Liver (tissue), 9 donors: ENCODE measurements around the gene AMPH. TPM values are rescaled to one million over a fixed set of nuclear protein-coding genes. Genes with fewer than 3 reads are reported as not detected.

Experiments used
- DNase-seq: peaks from one replicate; pipeline ENCODE4 v3.0.0-alpha.2; 2017; ENCODE audit warnings: low spot score
- H3K27ac ChIP-seq, 2 donors: one replicate each; pipeline ENCODE4 v1.7.0; 2013; ENCODE audit warnings: inconsistent platforms in 2 of 2, low read length in 2 of 2, control low read depth in 1 of 2, low read depth in 1 of 2, mild to moderate bottlenecking in 1 of 2
- H3K27me3 ChIP-seq, 4 donors: one replicate each; pipeline versions ENCODE4 v1.6.1 to v1.7.0; 2013; ENCODE audit warnings: low read length in 3 of 4, inconsistent platforms in 1 of 4, mild to moderate bottlenecking in 1 of 4, moderate library complexity in 1 of 4; ENCODE audit not compliant: control insufficient read depth in 4 of 4, insufficient read depth in 4 of 4
- H3K36me3 ChIP-seq, 4 donors: one replicate each; pipeline versions ENCODE4 v1.6.1 to v1.7.0; 2013; ENCODE audit warnings: low read length in 3 of 4, mild to moderate bottlenecking in 3 of 4, low read depth in 1 of 4, moderate library complexity in 1 of 4; ENCODE audit not compliant: control insufficient read depth in 4 of 4, insufficient read depth in 3 of 4
- H3K4me1 ChIP-seq, 4 donors: one replicate each; pipeline versions ENCODE4 v1.6.1 to v1.7.0; 2013; ENCODE audit warnings: low read length in 3 of 4, mild to moderate bottlenecking in 3 of 4, moderate library complexity in 1 of 4; ENCODE audit not compliant: control insufficient read depth in 4 of 4, insufficient read depth in 4 of 4
- H3K4me3 ChIP-seq, 3 donors: one replicate each; pipeline versions ENCODE4 v1.6.1 to v1.7.0; 2013; ENCODE audit warnings: low read length in 3 of 3, control low read depth in 1 of 3, low read depth in 1 of 3, mild to moderate bottlenecking in 1 of 3
- H3K9ac ChIP-seq, 2 donors: one replicate each; pipeline ENCODE4 v1.7.0; 2013; ENCODE audit warnings: low read length in 2 of 2, mild to moderate bottlenecking in 2 of 2, moderate library complexity in 2 of 2, control low read depth in 1 of 2, low read depth in 1 of 2
- H3K9me3 ChIP-seq, 4 donors: one replicate each; pipeline versions ENCODE4 v1.6.1 to v1.7.0; 2013; ENCODE audit warnings: low read length in 3 of 4; ENCODE audit not compliant: control insufficient read depth in 4 of 4
- EGR1 ChIP-seq, 2 donors: IDR thresholded peaks; 2 replicates each; pipeline ENCODE4 v1.6.1; 2016 to 2018; ENCODE audit warnings: antibody characterized with exemption in 2 of 2, low read depth in 2 of 2
- FOXA1 ChIP-seq: IDR thresholded peaks from 2 replicates; pipeline ENCODE4 v1.6.1; 2016; ENCODE audit warnings: antibody characterized with exemption
- FOXA2 ChIP-seq: IDR thresholded peaks from 2 replicates; pipeline ENCODE4 v1.6.1; 2016; ENCODE audit warnings: antibody characterized with exemption
- GABPA ChIP-seq, 2 donors: IDR thresholded peaks in 1 of 2; conservative IDR thresholded peaks in 1 of 2; 2 replicates each; pipeline ENCODE4 v1.6.1; 2016; ENCODE audit warnings: antibody characterized with exemption in 2 of 2, mild to moderate bottlenecking in 1 of 2, moderate library complexity in 1 of 2
- HNF4A ChIP-seq, 2 donors: conservative IDR thresholded peaks; 2 replicates each; pipeline ENCODE4 v1.6.1; 2016; ENCODE audit warnings: antibody characterized with exemption in 2 of 2, mild to moderate bottlenecking in 2 of 2
- HNF4G ChIP-seq: IDR thresholded peaks from 2 replicates; pipeline ENCODE4 v1.6.1; 2016; ENCODE audit warnings: antibody characterized with exemption
- JUND ChIP-seq, 2 donors: IDR thresholded peaks; 2 replicates each; pipeline ENCODE4 v1.6.1; 2016; ENCODE audit warnings: antibody characterized with exemption in 2 of 2
- NR2F2 ChIP-seq: IDR thresholded peaks from 2 replicates; pipeline ENCODE4 v1.6.1; 2016; ENCODE audit warnings: antibody characterized with exemption
- RAD21 ChIP-seq, 2 donors: IDR thresholded peaks; 2 replicates each; pipeline ENCODE4 v1.6.1; 2016; ENCODE audit warnings: antibody characterized with exemption in 2 of 2, mild to moderate bottlenecking in 2 of 2
- RXRA ChIP-seq, 2 donors: IDR thresholded peaks; 2 replicates each; pipeline ENCODE4 v1.6.1; 2017 to 2018; ENCODE audit warnings: antibody characterized with exemption in 2 of 2, mild to moderate bottlenecking in 1 of 2
- SP1 ChIP-seq: IDR thresholded peaks from 2 replicates; pipeline ENCODE4 v1.6.1; 2018; ENCODE audit warnings: antibody characterized with exemption, mild to moderate bottlenecking
- TAF1 ChIP-seq: conservative IDR thresholded peaks from 2 replicates; pipeline ENCODE4 v1.6.1; 2016; ENCODE audit warnings: antibody characterized with exemption, mild to moderate bottlenecking
- YY1 ChIP-seq: IDR thresholded peaks from 2 replicates; pipeline ENCODE4 v1.6.1; 2016; ENCODE audit warnings: antibody characterized with exemption, mild to moderate bottlenecking
- WGBS: extraction: QIAGEN DNeasy Blood & Tissue Kit; methylation state at CpG from one replicate; pipeline ENCODE4 v1.1.7; 2013; 5-methylcytosine and 5-hydroxymethylcytosine counted together
- polyA plus RNA-seq, 2 donors: library from polyadenylated mRNA; stranded (reverse) in 1 of 2; unstranded in 1 of 2; fragments of 200-250 nt in 1 of 2; fragments of >200 nt in 1 of 2; fragmentation: Nextera tagmentation in 1 of 2; extraction: Ambion mirVana in 1 of 2; gene quantifications; one replicate each; pipeline versions ENCODE4 v1.2.1 to v1.2.3, GENCODE V29; 2013 to 2015
- total RNA-seq, 2 donors: library from RNA; depleted of rRNA; stranded (reverse); fragments of >200 nt; gene quantifications; one replicate each; pipeline ENCODE4 v1.2.3, GENCODE V29; 2014
- TF ChIP-seq, protein P1 (sequence below): IDR thresholded peaks from 2 replicates; pipeline ENCODE4 v1.6.1; 2016; ENCODE audit warnings: antibody characterized with exemption
- TF ChIP-seq, protein P2 (sequence below): IDR thresholded peaks from 2 replicates; pipeline ENCODE4 v1.6.1; 2016; ENCODE audit warnings: antibody characterized with exemption
- TF ChIP-seq, protein P3 (sequence below): IDR thresholded peaks from 2 replicates; pipeline ENCODE4 v1.6.1; 2016; ENCODE audit warnings: antibody characterized with exemption, mild to moderate bottlenecking
- TF ChIP-seq, protein P4 (sequence below): fragments of 150-350 bp; IDR thresholded peaks from 2 replicates; pipeline ENCODE4 v1.5.1; 2017; ENCODE audit warnings: improper control_type of control experiment, low read depth, low read length; ENCODE audit not compliant: missing input control
- TF ChIP-seq, protein P5 (sequence below): IDR thresholded peaks from 2 replicates; pipeline ENCODE4 v1.6.1; 2016; ENCODE audit warnings: antibody characterized with exemption
- donor health status: healthy.
- donor health status: healthy.
- donor health status: healthy.
- donor health status: healthy.
- donor health status: healthy.

The AMPH gene
- total and polyA plus RNA-seq, 4 donors, result 0.13 to 0.25 (median 0.20) TPM

DNA sequence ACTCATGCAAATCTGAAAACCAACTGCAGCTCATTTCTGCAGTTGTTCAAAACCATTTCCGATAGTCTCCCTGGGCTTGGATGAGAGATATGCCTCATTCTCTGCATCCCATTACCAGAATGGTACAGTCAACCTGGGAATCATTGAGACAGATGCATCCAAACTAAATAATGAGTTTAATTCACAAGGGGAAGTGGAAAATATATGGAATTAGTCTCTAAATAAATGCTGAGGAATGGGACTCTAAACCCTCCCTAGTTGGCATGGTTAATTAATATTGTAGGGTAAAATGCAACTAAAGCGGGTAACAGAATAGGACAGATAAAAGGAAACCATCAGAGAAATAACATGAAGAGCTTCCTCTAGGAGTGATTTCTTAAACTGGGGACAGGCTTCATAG is 118.9 kb downstream of the AMPH start:
- H3K36me3 ChIP-seq, result no peaks in the 10 kb centered on the region
- peaks cover 0 to 23% (median 3%) of the 10 kb centered on the region in 4 donors for H3K9me3 ChIP-seq
- WGBS, result 87% methylated on average over 2 of the region's 2 CpGs
- H3K4me1 ChIP-seq, result no peaks in the 10 kb centered on the region
- DNase-seq, result no peak
- no peak overlapping the region for H3K9ac ChIP-seq
- no peak overlapping the region for H3K27ac ChIP-seq
- no peak overlapping the region for H3K4me3 ChIP-seq
- TF ChIP-seq GABPA (IDR thresholded peaks at IDR 0.05 in 1 of 2, conservative IDR thresholded peaks at IDR 0.05 in 1 of 2), result no peak
- TF ChIP-seq, protein P1, sequence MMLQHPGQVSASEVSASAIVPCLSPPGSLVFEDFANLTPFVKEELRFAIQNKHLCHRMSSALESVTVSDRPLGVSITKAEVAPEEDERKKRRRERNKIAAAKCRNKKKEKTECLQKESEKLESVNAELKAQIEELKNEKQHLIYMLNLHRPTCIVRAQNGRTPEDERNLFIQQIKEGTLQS, result no peak
- TF ChIP-seq FOXA2, result no peak
- TF ChIP-seq, protein P2, sequence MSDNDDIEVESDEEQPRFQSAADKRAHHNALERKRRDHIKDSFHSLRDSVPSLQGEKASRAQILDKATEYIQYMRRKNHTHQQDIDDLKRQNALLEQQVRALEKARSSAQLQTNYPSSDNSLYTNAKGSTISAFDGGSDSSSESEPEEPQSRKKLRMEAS, result no peak
- TF ChIP-seq NR2F2, result no peak
- no peak for TF ChIP-seq YY1
- TF ChIP-seq HNF4A (conservative IDR thresholded peaks at IDR 0.05), result no peak
- no peak for TF ChIP-seq RXRA (IDR thresholded peaks at IDR 0.05)
- H3K27me3 ChIP-seq, result peaks cover 0 to 5% (median 0%) of the 10 kb centered on the region in 4 donors

DNA sequence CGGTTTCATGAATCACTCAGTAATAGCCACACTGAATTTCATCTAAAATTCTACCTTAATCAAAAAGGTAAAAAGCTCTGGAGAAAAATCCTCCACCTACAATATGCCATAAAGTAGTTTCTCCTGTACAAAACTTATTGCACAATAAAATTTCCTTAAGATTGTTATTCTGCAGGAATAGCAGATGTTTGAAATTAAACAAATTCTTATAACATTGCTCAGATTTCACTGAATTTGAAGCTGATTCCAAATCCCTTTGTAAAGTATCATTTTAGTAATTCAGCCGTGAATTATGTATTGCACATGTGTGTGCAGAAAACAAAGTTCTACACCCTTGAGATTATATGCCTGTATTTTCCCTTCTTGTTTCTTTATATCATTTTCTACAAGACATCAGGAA is 123.8 kb downstream of the AMPH start:
- Histone ChIP-seq H3K36me3 (no peaks in the 10 kb centered on the region), H3K4me3 (no peak overlapping the region), H3K27me3 (peaks cover 0 to 5% (median 0%) of the 10 kb centered on the region in 4 donors), H3K4me1 (no peaks in the 10 kb centered on the region), H3K9ac (no peak overlapping the region), H3K9me3 (no peaks in the 10 kb centered on the region), H3K27ac (no peak overlapping the region)
- DNase-seq, result no peak
- no peak for TF ChIP-seq HNF4G
- TF ChIP-seq FOXA2, result no peak
- TF ChIP-seq, protein P2, result no peak
- TF ChIP-seq NR2F2, result no peak
- TF ChIP-seq TAF1, result no peak
- 68% methylated on average over 2 of the region's 2 CpGs for WGBS

DNA sequence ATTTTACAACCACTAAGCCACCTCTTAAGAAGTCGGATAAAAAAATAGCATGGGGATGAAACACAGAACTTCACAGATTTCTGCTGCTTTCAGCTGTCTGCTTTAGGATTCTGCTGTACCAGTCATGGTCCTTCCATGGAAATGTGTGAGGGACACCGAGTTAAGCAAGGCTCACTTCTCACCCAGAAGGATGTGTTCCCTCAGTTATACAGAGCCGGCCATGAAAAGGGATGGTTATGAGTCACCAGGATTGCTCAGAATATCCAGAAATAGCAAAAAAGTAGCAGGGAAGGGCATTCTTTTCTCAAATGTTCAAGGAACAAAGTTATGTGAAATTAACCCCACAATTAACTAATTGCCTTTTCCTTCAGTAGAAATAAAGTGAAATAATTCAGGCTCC is 124.4 kb downstream of the AMPH start:
- 75% methylated on average over 3 of the region's 3 CpGs for WGBS
- no peak overlapping the region for H3K27ac ChIP-seq
- TF ChIP-seq YY1 (no peak), RXRA (IDR thresholded peaks at IDR 0.05) (no peak), SP1 (no peak), NR2F2 (no peak), EGR1 (IDR thresholded peaks at IDR 0.05; ENCODE audit: low read depth in 2 of 2) (no peak), FOXA1 (no peak), RAD21 (IDR thresholded peaks at IDR 0.05) (no peak), JUND (IDR thresholded peaks at IDR 0.05) (no peak), FOXA2 (no peak), HNF4A (conservative IDR thresholded peaks at IDR 0.05) (no peak), HNF4G (no peak), GABPA (IDR thresholded peaks at IDR 0.05 in 1 of 2, conservative IDR thresholded peaks at IDR 0.05 in 1 of 2) (no peak)
- TF ChIP-seq, protein P2, result no peak
- TF ChIP-seq, protein P3, sequence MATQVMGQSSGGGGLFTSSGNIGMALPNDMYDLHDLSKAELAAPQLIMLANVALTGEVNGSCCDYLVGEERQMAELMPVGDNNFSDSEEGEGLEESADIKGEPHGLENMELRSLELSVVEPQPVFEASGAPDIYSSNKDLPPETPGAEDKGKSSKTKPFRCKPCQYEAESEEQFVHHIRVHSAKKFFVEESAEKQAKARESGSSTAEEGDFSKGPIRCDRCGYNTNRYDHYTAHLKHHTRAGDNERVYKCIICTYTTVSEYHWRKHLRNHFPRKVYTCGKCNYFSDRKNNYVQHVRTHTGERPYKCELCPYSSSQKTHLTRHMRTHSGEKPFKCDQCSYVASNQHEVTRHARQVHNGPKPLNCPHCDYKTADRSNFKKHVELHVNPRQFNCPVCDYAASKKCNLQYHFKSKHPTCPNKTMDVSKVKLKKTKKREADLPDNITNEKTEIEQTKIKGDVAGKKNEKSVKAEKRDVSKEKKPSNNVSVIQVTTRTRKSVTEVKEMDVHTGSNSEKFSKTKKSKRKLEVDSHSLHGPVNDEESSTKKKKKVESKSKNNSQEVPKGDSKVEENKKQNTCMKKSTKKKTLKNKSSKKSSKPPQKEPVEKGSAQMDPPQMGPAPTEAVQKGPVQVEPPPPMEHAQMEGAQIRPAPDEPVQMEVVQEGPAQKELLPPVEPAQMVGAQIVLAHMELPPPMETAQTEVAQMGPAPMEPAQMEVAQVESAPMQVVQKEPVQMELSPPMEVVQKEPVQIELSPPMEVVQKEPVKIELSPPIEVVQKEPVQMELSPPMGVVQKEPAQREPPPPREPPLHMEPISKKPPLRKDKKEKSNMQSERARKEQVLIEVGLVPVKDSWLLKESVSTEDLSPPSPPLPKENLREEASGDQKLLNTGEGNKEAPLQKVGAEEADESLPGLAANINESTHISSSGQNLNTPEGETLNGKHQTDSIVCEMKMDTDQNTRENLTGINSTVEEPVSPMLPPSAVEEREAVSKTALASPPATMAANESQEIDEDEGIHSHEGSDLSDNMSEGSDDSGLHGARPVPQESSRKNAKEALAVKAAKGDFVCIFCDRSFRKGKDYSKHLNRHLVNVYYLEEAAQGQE, result no peak
- TF ChIP-seq, protein P4, sequence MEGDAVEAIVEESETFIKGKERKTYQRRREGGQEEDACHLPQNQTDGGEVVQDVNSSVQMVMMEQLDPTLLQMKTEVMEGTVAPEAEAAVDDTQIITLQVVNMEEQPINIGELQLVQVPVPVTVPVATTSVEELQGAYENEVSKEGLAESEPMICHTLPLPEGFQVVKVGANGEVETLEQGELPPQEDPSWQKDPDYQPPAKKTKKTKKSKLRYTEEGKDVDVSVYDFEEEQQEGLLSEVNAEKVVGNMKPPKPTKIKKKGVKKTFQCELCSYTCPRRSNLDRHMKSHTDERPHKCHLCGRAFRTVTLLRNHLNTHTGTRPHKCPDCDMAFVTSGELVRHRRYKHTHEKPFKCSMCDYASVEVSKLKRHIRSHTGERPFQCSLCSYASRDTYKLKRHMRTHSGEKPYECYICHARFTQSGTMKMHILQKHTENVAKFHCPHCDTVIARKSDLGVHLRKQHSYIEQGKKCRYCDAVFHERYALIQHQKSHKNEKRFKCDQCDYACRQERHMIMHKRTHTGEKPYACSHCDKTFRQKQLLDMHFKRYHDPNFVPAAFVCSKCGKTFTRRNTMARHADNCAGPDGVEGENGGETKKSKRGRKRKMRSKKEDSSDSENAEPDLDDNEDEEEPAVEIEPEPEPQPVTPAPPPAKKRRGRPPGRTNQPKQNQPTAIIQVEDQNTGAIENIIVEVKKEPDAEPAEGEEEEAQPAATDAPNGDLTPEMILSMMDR, result no peak
- TF ChIP-seq, protein P5, sequence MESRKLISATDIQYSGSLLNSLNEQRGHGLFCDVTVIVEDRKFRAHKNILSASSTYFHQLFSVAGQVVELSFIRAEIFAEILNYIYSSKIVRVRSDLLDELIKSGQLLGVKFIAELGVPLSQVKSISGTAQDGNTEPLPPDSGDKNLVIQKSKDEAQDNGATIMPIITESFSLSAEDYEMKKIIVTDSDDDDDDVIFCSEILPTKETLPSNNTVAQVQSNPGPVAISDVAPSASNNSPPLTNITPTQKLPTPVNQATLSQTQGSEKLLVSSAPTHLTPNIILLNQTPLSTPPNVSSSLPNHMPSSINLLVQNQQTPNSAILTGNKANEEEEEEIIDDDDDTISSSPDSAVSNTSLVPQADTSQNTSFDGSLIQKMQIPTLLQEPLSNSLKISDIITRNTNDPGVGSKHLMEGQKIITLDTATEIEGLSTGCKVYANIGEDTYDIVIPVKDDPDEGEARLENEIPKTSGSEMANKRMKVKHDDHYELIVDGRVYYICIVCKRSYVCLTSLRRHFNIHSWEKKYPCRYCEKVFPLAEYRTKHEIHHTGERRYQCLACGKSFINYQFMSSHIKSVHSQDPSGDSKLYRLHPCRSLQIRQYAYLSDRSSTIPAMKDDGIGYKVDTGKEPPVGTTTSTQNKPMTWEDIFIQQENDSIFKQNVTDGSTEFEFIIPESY, result no peak
- TF ChIP-seq, protein P1, result no peak
- H3K9ac ChIP-seq, result no peak overlapping the region
- no peaks in the 10 kb centered on the region for H3K36me3 ChIP-seq
- H3K4me3 ChIP-seq, result no peak overlapping the region
- H3K4me1 ChIP-seq, result no peaks in the 10 kb centered on the region
- peaks cover 0 to 5% (median 0%) of the 10 kb centered on the region in 4 donors for H3K27me3 ChIP-seq
- no peaks in the 10 kb centered on the region for H3K9me3 ChIP-seq
- no peak for DNase-seq
